GM23248 (cell line): ENCODE data around the gene KRTAP10-9. TPM values are rescaled to one million over a fixed set of nuclear protein-coding genes. Genes with fewer than 3 reads are reported as not detected.

ENCODE experiments used
- DNase-seq: peaks from one replicate; pipeline ENCODE4 v3.0.0-alpha.2; 2015
- H2AFZ ChIP-seq: fragments of 200-600 bp; sonication (generic); 2 replicates; pipeline ENCODE4 v1.6.1; 2016; ENCODE audit warnings: antibody characterized with exemption
- H3F3A ChIP-seq: fragments of 200-600 bp; sonication (generic); 2 replicates; pipeline ENCODE4 v1.6.1; 2016; ENCODE audit warnings: mild to moderate bottlenecking, antibody characterized with exemption, mixed run types; ENCODE audit not compliant: insufficient read depth
- H3K27ac ChIP-seq: fragments of 200-600 bp; sonication (generic); 2 replicates; pipeline ENCODE4 v1.5.1; 2016; ENCODE audit warnings: mild to moderate bottlenecking
- H3K27me3 ChIP-seq: fragments of 200-600 bp; sonication (generic); replicated peaks from 2 replicates; pipeline ENCODE4 v1.6.1; 2016; ENCODE audit warnings: mild to moderate bottlenecking; ENCODE audit not compliant: insufficient read depth
- H3K36me3 ChIP-seq: fragments of 200-600 bp; sonication (generic); 2 replicates; pipeline ENCODE4 v1.6.1; 2016; ENCODE audit warnings: low read depth, mild to moderate bottlenecking
- H3K4me1 ChIP-seq: fragments of 200-600 bp; sonication (generic); 2 replicates; pipeline ENCODE4 v1.6.1; 2016; ENCODE audit warnings: mild to moderate bottlenecking; ENCODE audit not compliant: insufficient read depth
- H3K4me2 ChIP-seq: fragments of 200-600 bp; sonication (generic); one replicate; pipeline ENCODE4 v1.6.1; 2016; ENCODE audit warnings: mild to moderate bottlenecking; ENCODE audit not compliant: unreplicated experiment
- H3K4me3 ChIP-seq: fragments of 200-600 bp; sonication (generic); 2 replicates; pipeline ENCODE4 v1.5.1; 2016; ENCODE audit warnings: mild to moderate bottlenecking
- H3K79me2 ChIP-seq: fragments of 200-600 bp; sonication (generic); 2 replicates; pipeline ENCODE4 v1.6.1; 2016; ENCODE audit warnings: mild to moderate bottlenecking; ENCODE audit not compliant: insufficient read depth
- H3K9ac ChIP-seq: fragments of 200-600 bp; sonication (generic); 2 replicates; pipeline ENCODE4 v1.6.1; 2016; ENCODE audit warnings: mild to moderate bottlenecking
- H3K9me2 ChIP-seq: fragments of 200-600 bp; sonication (generic); 2 replicates; pipeline ENCODE4 v1.6.1; 2016; ENCODE audit warnings: mixed run types, mild to moderate bottlenecking, moderate library complexity; ENCODE audit not compliant: insufficient read depth
- H3K9me3 ChIP-seq: fragments of 200-600 bp; sonication (generic); one replicate; pipeline ENCODE4 v1.6.1; 2017; ENCODE audit warnings: low read depth
- H4K20me1 ChIP-seq: fragments of 200-600 bp; sonication (generic); 2 replicates; pipeline ENCODE4 v1.6.0; 2016; ENCODE audit not compliant: insufficient read depth
- EZH2 ChIP-seq: fragments of 200-600 bp; sonication (generic); IDR thresholded peaks from 2 replicates; pipeline ENCODE4 v1.6.1; 2018; ENCODE audit warnings: antibody characterized with exemption, mild to moderate bottlenecking; ENCODE audit not compliant: insufficient read depth, poor library complexity, severe bottlenecking
- EZH2phosphoT487 ChIP-seq: fragments of 200-600 bp; sonication (generic); IDR thresholded peaks from 2 replicates; pipeline ENCODE4 v1.6.1; 2018; ENCODE audit warnings: antibody characterized with exemption, moderate library complexity, mild to moderate bottlenecking, low read depth; ENCODE audit not compliant: insufficient read depth
- whole genome bisulfite sequencing, 2 experiments: methylation state at CpG; one replicate each; pipeline ENCODE4 v1.1.6; 2015 to 2017; ENCODE audit warnings: low lambda C conversion rate in 2 of 2, low coverage in 1 of 2; ENCODE audit errors: missing lambda C conversion rate in 2 of 2; 5-methylcytosine and 5-hydroxymethylcytosine counted together
- in situ Hi-C: fragments of 300-500 bp; cut with MboI; formaldehyde crosslinking; loops from 2 replicates; pipeline ENCODE4 v1.15.0; 2020
- polyA plus RNA-seq: library from polyadenylated mRNA; unstranded; fragments of >200 nt; fragmentation: Nextera tagmentation; extraction: Ambion mirVana; gene quantifications from 2 replicates; pipeline ENCODE4 v1.2.1, GENCODE V29; 2016
- total RNA-seq: library from RNA; depleted of rRNA; stranded (reverse); fragments of >200 nt; shearing (Covaris generic); gene quantifications from 2 replicates; pipeline ENCODE4 v1.2.3, GENCODE V29; 2014

The KRTAP10-9 gene
- total and polyA plus RNA-seq, 2 experiments from 2014 or later = not detected

GRCh38 chr21:44615466-44615865 is 11.4 kb upstream of the KRTAP10-9 start:
- no peak overlapping the region for H3K4me2 ChIP-seq
- H2AFZ ChIP-seq = no peak overlapping the region
- H3K27me3 ChIP-seq = no peaks in the 10 kb centered on the region; the same call in 1 of the 2 replicates
- H3K36me3 ChIP-seq = no peaks in the 10 kb centered on the region
- DNase-seq = no peak
- no peaks in the 10 kb centered on the region for H3F3A ChIP-seq
- H3K9ac ChIP-seq = no peak overlapping the region
- no peaks in the 10 kb centered on the region for H3K9me2 ChIP-seq
- no peak for TF ChIP-seq EZH2
- TF ChIP-seq EZH2phosphoT487 = no peak
- WGBS, 2 experiments = 23 to 26% methylated on average over 8 of the region's 8 CpGs
- no peaks in the 10 kb centered on the region for H3K9me3 ChIP-seq
- H4K20me1 ChIP-seq = no peaks in the 10 kb centered on the region
- no peak overlapping the region for H3K4me3 ChIP-seq
- no peaks in the 10 kb centered on the region for H3K4me1 ChIP-seq
- in situ Hi-C loops = no loop called here
- no peak overlapping the region for H3K27ac ChIP-seq
- H3K79me2 ChIP-seq = no peaks in the 10 kb centered on the region

GRCh38 chr21:44615911-44616590 is 10.8 kb upstream of the KRTAP10-9 start:
- in situ Hi-C loops = no loop called here
- Histone ChIP-seq H3K27me3 (no peaks in the 10 kb centered on the region; the same call in 1 of the 2 replicates), H3K9me2 (no peaks in the 10 kb centered on the region), H3K9me3 (no peaks in the 10 kb centered on the region), H2AFZ (no peak overlapping the region), H3K4me1 (no peaks in the 10 kb centered on the region), H3K4me3 (no peak overlapping the region), H3K4me2 (no peak overlapping the region), H3K36me3 (no peaks in the 10 kb centered on the region), H3K79me2 (no peaks in the 10 kb centered on the region), H3F3A (no peaks in the 10 kb centered on the region), H3K9ac (no peak overlapping the region), H4K20me1 (no peaks in the 10 kb centered on the region), H3K27ac (no peak overlapping the region)
- TF ChIP-seq EZH2phosphoT487 (no peak), EZH2 (no peak)
- 30 to 34% methylated on average over 16 to 17 of the region's 17 CpGs for WGBS, 2 experiments
- no peak for DNase-seq

- Histone ChIP-seq H3F3A (no peaks in the 10 kb centered on the region), H3K9me2 (no peaks in the 10 kb centered on the region), H3K27ac (no peak overlapping the region), H2AFZ (no peak overlapping the region), H3K4me2 (no peak overlapping the region), H3K4me1 (no peaks in the 10 kb centered on the region), H3K9me3 (no peaks in the 10 kb centered on the region), H3K36me3 (no peaks in the 10 kb centered on the region), H4K20me1 (no peaks in the 10 kb centered on the region), H3K79me2 (no peaks in the 10 kb centered on the region), H3K27me3 (no peaks in the 10 kb centered on the region; the same call in 1 of the 2 replicates), H3K9ac (no peak overlapping the region), H3K4me3 (no peak overlapping the region)
- WGBS, 2 experiments = 50 to 55% methylated on average over 16 of the region's 16 CpGs
- TF ChIP-seq EZH2 (no peak), EZH2phosphoT487 (no peak)
- no peak for DNase-seq
- in situ Hi-C loops = no loop called here
Observed at GRCh38 chr21:44616591-44616926, 10.3 kb upstream of the KRTAP10-9 start.

GRCh38 chr21:44617071-44617501 is 9.8 kb upstream of the KRTAP10-9 start:
- Histone ChIP-seq H3K79me2 (no peaks in the 10 kb centered on the region), H3K27ac (no peak overlapping the region), H3K4me2 (no peak overlapping the region), H2AFZ (no peak overlapping the region), H3K9ac (no peak overlapping the region), H3F3A (no peaks in the 10 kb centered on the region), H3K27me3 (no peaks in the 10 kb centered on the region; the same call in 1 of the 2 replicates), H3K9me2 (no peaks in the 10 kb centered on the region), H3K4me1 (no peaks in the 10 kb centered on the region), H3K36me3 (no peaks in the 10 kb centered on the region), H3K9me3 (no peaks in the 10 kb centered on the region), H4K20me1 (no peaks in the 10 kb centered on the region), H3K4me3 (no peak overlapping the region)
- in situ Hi-C loops = no loop called here
- WGBS, 2 experiments = 9 to 11% methylated on average over 8 of the region's 8 CpGs
- DNase-seq = no peak
- TF ChIP-seq EZH2 = no peak
- no peak for TF ChIP-seq EZH2phosphoT487

- no peaks in the 10 kb centered on the region for H4K20me1 ChIP-seq
- TF ChIP-seq EZH2phosphoT487 (no peak), EZH2 (no peak)
- H3K4me1 ChIP-seq = no peaks in the 10 kb centered on the region
- H3K9me2 ChIP-seq = no peaks in the 10 kb centered on the region
- H3K79me2 ChIP-seq = no peaks in the 10 kb centered on the region
- peak; percentile 38 for DNase-seq
- no peak overlapping the region for H2AFZ ChIP-seq
- H3F3A ChIP-seq = no peaks in the 10 kb centered on the region
- no peak overlapping the region for H3K9ac ChIP-seq
- no peaks in the 10 kb centered on the region for H3K36me3 ChIP-seq
- no peak overlapping the region for H3K4me3 ChIP-seq
- H3K27me3 ChIP-seq = no peaks in the 10 kb centered on the region; the same call in 1 of the 2 replicates
- no peaks in the 10 kb centered on the region for H3K9me3 ChIP-seq
- 3 to 6% methylated on average over 4 of the region's 4 CpGs for WGBS, 2 experiments
- no peak overlapping the region for H3K27ac ChIP-seq
- no peak overlapping the region for H3K4me2 ChIP-seq
- in situ Hi-C loops = no loop called here
Observed at GRCh38 chr21:44618504-44618903, 8.4 kb upstream of the KRTAP10-9 start.
